GM12801 (cell line): ENCODE results near the gene SP6.

Source experiments
- TF ChIP-seq, protein P1 (sequence below): IDR thresholded peaks from one replicate; pipeline ENCODE4 v1.5.1; 2011; ENCODE audit warnings: control low read depth; ENCODE audit not compliant: insufficient read length; ENCODE audit errors: extremely low read depth

The SP6 gene

GRCh38 chr17:47843391-47843730 is 7.6 kb downstream of the SP6 start:
- TF ChIP-seq, protein P1, sequence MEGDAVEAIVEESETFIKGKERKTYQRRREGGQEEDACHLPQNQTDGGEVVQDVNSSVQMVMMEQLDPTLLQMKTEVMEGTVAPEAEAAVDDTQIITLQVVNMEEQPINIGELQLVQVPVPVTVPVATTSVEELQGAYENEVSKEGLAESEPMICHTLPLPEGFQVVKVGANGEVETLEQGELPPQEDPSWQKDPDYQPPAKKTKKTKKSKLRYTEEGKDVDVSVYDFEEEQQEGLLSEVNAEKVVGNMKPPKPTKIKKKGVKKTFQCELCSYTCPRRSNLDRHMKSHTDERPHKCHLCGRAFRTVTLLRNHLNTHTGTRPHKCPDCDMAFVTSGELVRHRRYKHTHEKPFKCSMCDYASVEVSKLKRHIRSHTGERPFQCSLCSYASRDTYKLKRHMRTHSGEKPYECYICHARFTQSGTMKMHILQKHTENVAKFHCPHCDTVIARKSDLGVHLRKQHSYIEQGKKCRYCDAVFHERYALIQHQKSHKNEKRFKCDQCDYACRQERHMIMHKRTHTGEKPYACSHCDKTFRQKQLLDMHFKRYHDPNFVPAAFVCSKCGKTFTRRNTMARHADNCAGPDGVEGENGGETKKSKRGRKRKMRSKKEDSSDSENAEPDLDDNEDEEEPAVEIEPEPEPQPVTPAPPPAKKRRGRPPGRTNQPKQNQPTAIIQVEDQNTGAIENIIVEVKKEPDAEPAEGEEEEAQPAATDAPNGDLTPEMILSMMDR = no peak

GRCh38 chr17:47841488-47842291 is 9.3 kb downstream of the SP6 start:
- TF ChIP-seq, protein P1 = no peak

DNA sequence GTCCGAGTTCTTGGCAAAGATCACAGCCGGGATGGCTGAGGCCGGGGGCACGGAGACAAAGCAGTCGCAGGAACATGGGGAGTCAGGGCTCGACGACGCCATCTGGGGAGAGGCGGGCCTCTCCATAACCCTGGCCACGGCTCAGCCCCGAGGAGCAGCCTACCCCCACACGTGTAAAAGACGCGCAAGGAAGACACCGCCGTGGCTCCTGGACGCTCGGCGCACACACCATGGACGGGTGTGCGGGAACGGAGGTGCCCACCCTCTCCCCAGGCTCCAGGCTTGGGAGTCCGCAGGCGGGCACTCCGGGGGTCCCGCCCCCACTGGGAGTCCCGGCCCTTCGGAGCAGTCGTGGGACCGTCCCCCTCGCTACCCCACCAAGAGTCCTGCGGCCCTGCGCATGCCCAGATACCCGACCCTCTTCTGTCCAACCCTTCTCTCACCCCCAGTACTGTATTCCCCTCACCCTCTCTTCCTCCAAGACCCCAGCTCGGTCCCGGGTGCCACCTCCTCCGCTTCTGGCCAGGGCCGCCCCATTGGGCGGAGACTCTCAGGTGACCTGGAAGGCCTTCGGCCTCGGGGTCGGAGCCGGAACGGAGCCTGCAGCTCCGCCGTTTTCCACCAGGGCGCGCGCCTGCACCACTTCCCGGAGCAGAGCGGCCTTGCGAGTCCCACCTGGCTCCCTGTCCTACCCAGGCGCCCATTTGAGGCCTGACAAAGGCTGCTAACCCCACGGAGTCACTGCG is 10.0 kb downstream of the SP6 start, which contains the start of gene SCRN2:
TSS of gene SCRN2 (minus strand) at position 532 of the 746 bp plus-strand sequence. CDS start at position 102, 430 bp downstream.
- TF ChIP-seq, protein P1 = no peak

- TF ChIP-seq, protein P1 = no peak
Observed at GRCh38 chr17:47840001-47840741, 10.8 kb downstream of the SP6 start.

DNA sequence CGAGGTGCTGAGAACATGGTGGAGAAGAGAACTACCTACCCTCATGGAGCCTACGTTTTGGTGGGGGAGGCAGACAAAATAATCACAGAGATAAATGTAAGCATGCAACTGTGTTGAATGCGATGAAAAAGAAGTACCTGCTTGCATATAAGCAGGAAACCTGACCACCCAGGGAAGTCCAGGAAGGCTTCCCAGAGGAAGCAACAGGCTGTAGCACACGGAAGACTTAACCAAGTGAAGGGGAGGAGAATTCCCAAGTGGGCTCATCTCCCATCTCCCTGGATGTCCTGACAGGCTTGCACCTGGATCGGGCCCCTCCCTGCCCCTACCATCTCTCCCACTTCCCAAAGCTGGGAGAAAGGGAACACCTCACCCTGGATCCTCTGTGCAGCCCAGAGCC is 11.9 kb downstream of the SP6 start:
- TF ChIP-seq, protein P1 = no peak

DNA sequence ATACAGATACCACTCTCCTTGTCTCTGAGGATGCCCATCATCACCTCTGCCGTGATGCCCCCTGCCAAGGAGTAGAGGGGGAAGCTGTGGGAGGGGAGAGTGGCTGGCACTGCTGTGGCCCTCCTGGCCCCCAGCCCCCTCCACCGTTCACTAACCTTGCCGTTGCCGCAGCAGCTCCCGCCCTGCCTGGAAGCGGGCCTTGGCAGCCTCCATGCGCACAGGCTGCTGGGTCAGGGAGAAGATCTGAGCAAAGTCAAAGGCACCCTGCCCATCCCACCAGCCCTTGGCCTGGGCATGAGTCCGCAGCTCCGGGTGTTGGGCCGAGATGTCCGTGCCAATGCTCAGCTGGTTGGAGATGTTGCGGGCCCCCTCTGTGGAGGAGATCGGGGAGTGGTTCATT is 12.3 kb downstream of the SP6 start:
- TF ChIP-seq, protein P1 = no peak
